Mammary epithelial cell (primary cell): ENCODE results near the gene DMD.

Experiments
- CTCF ChIP-seq, 2 donors: IDR thresholded peaks in 1 of 2; conservative IDR thresholded peaks in 1 of 2; 2 replicates each; pipeline ENCODE4 v1.5.1; 2011 to 2012; ENCODE audit warnings: inconsistent platforms in 2 of 2, low read length in 2 of 2, mild to moderate bottlenecking in 2 of 2, control low read depth in 1 of 2, low read depth in 1 of 2; ENCODE audit not compliant: insufficient read depth in 1 of 2; ENCODE audit errors: extremely low read depth in 1 of 2
- EZH2 ChIP-seq: IDR thresholded peaks from 2 replicates; pipeline ENCODE4 v1.6.1; 2012; ENCODE audit warnings: low read length, inconsistent platforms, borderline replicate concordance

GRCh38 chrX:33082371-33082770, 129.0 kb downstream of the DMD start:
- no peak for TF ChIP-seq CTCF (conservative IDR thresholded peaks at IDR 0.05 in 1 of 2, IDR thresholded peaks at IDR 0.05 in 1 of 2; ENCODE audit: extremely low read depth in 1 of 2, insufficient read depth in 1 of 2, low read depth in 1 of 2, low read length in 2 of 2)
- no peak for TF ChIP-seq EZH2
